Mononuclear cell (primary cell): ENCODE data around the gene BICDL1. TPM values are rescaled to one million over a fixed set of nuclear protein-coding genes. Genes with fewer than 3 reads are reported as not detected.

Experiments used
- total RNA-seq: library from RNA; depleted of rRNA; stranded (reverse); fragments of >200 nt; gene quantifications from one replicate; pipeline ENCODE4 v1.2.3, GENCODE V29; 2012

Gene BICDL1
- total RNA-seq, 1 donor: 60.9 TPM

Other genes starting within 250 kb of the BICDL1 start
- gene CIT, start 111.9 kb upstream of the BICDL1 start, total RNA-seq: 0.84 TPM
- 17.2 TPM for gene RAB35, start 127.5 kb downstream of the BICDL1 start, total RNA-seq
- 159 TPM for gene GCN1, start 205.5 kb downstream of the BICDL1 start, total RNA-seq
- gene RPLP0, start 211.9 kb downstream of the BICDL1 start, total RNA-seq: 2,452 TPM